PC-9 (cell line): ENCODE measurements around the gene TGM2. TPM values are rescaled to one million over a fixed set of nuclear protein-coding genes. Genes with fewer than 3 reads are reported as not detected.

Experiments used
- BruUV-seq: library from RNA; stranded (reverse); fragments of 400-500 nt; replicated peaks from 2 replicates; lab custom pipeline; 2021; lab: Mats Ljungman, UMichigan
- CTCF ChIA-PET: fragments of 300-600 bp; sonication (Branson Sonifier 250); formaldehyde crosslinking; loops from one replicate; lab custom pipeline; 2022; ENCODE audit warnings: antibody characterized with exemption; lab: Charles Lee
- POLR2A ChIA-PET: fragments of 300-600 bp; sonication (Branson Sonifier 250); formaldehyde crosslinking; loops from one replicate; lab custom pipeline; 2022; ENCODE audit warnings: antibody characterized with exemption; ENCODE audit not compliant: unreplicated experiment; lab: Charles Lee
- DNase-seq, 2 experiments: peaks; one replicate each; pipeline versions ENCODE4 v3.0.0 to v3.0.0-alpha.2; 2015 to 2022; ENCODE audit warnings: mixed read lengths in 1 of 2
- H2AFZ ChIP-seq: fragments of 200-600 bp; sonication (generic); 2 replicates; pipeline ENCODE4 v1.8.1; 2017; ENCODE audit warnings: antibody characterized with exemption
- H3F3A ChIP-seq: fragments of 200-600 bp; sonication (generic); 2 replicates; pipeline ENCODE4 v1.8.1; 2017; ENCODE audit warnings: antibody characterized with exemption, mild to moderate bottlenecking, low read depth; ENCODE audit not compliant: insufficient read depth
- H3K27ac ChIP-seq: fragments of 200-600 bp; sonication (generic); 2 replicates; pipeline ENCODE4 v1.6.1; 2016; ENCODE audit warnings: mixed run types
- H3K27me3 ChIP-seq: fragments of 200-600 bp; sonication (generic); 2 replicates; pipeline ENCODE4 v1.6.1; 2016; ENCODE audit warnings: low read depth, mixed run types; ENCODE audit not compliant: insufficient read depth
- H3K36me3 ChIP-seq: fragments of 200-600 bp; sonication (generic); 2 replicates; pipeline ENCODE4 v1.6.1; 2016; ENCODE audit warnings: low read depth, mixed run types
- H3K4me1 ChIP-seq: fragments of 200-600 bp; sonication (generic); replicated peaks from 2 replicates; pipeline ENCODE4 v1.6.1; 2016; ENCODE audit warnings: mixed run types; ENCODE audit not compliant: insufficient read depth
- H3K4me2 ChIP-seq: fragments of 200-600 bp; sonication (generic); 2 replicates; pipeline ENCODE4 v1.6.1; 2017; ENCODE audit warnings: mixed run types
- H3K4me3 ChIP-seq: fragments of 200-600 bp; sonication (generic); 2 replicates; pipeline ENCODE4 v1.6.1; 2016; ENCODE audit warnings: mixed run types
- H3K79me2 ChIP-seq: fragments of 200-600 bp; sonication (generic); 2 replicates; pipeline ENCODE4 v1.6.1; 2017; ENCODE audit warnings: low read depth, mixed run types
- H3K9me2 ChIP-seq: fragments of 200-600 bp; sonication (generic); 2 replicates; pipeline ENCODE4 v1.8.1; 2017; ENCODE audit warnings: mild to moderate bottlenecking; ENCODE audit not compliant: insufficient read depth
- H3K9me3 ChIP-seq: fragments of 200-600 bp; sonication (generic); 2 replicates; pipeline ENCODE4 v1.8.1; 2016; ENCODE audit warnings: low read depth; ENCODE audit not compliant: insufficient read depth
- H4K20me1 ChIP-seq: fragments of 200-600 bp; sonication (generic); 2 replicates; pipeline ENCODE4 v1.8.1; 2017; ENCODE audit not compliant: insufficient read depth
- CTCF ChIP-seq: fragments of 200-600 bp; sonication (generic); conservative IDR thresholded peaks from 2 replicates; pipeline ENCODE4 v1.6.1; 2017; ENCODE audit warnings: mixed run types, antibody characterized with exemption, mild to moderate bottlenecking, moderate library complexity
- EZH2 ChIP-seq: fragments of 200-600 bp; sonication (generic); IDR thresholded peaks from 2 replicates; pipeline ENCODE4 v1.8.0; 2017; ENCODE audit warnings: antibody characterized with exemption, low read depth
- intact Hi-C: fragments of 100-400 bp; cut with micrococcal nuclease; formaldehyde crosslinking; loops from one replicate; pipeline ENCODE4 v1.10.0; 2022; ENCODE audit not compliant: unreplicated experiment
- total RNA-seq: library from RNA; stranded (reverse); gene quantifications from 2 replicates; pipeline ENCODE4 v1.2.3, GENCODE V29; 2021

TGM2 gene
- total RNA-seq, 1 experiment from 2014 or later = 333 TPM

GRCh38 chr20:38162149-38162548, 2.9 kb downstream of the TGM2 start:
- TF ChIP-seq EZH2 (no peak), CTCF (no peak)
- CTCF ChIA-PET = no interaction called here
- peaks cover 44% of the 10 kb centered on the region for H4K20me1 ChIP-seq
- H3K4me3 ChIP-seq = peak overlapping the region; percentile 98; the same call in 1 of the 2 replicates
- H3K9me2 ChIP-seq = no peaks in the 10 kb centered on the region
- peaks cover 51% of the 10 kb centered on the region for H3K4me1 ChIP-seq
- H3K9me3 ChIP-seq = no peaks in the 10 kb centered on the region
- intact Hi-C loops = loop anchor here (10.0 kb wide), 2 partner anchors 257 to 597 kb away; partner anchors contain the start of gene VSTM2L
- no peak overlapping the region for H2AFZ ChIP-seq
- no TSS peak for BruUV-seq
- peak overlapping the region; percentile 98 for H3K4me2 ChIP-seq
- POLR2A ChIA-PET = interaction anchor here (0.7 kb wide), 1 partner anchor 53 kb away, joined by 3 read pairs; no protein-coding TSS in a partner anchor
- no peaks in the 10 kb centered on the region for H3K27me3 ChIP-seq
- peaks cover 82% of the 10 kb centered on the region for H3K79me2 ChIP-seq
- H3F3A ChIP-seq = peaks cover 67% of the 10 kb centered on the region
- H3K27ac ChIP-seq = peak overlapping the region; percentile 17; the same call in 1 of the 2 replicates
- DNase-seq = no peak
- peaks cover 66% of the 10 kb centered on the region for H3K36me3 ChIP-seq

GRCh38 chr20:38161412-38161774, 3.7 kb downstream of the TGM2 start:
- ChIA-PET POLR2A (interaction anchor here (0.7 kb wide), 2 partner anchors 23 to 52 kb away, joined by 3 read pairs; no protein-coding TSS in a partner anchor), CTCF (no interaction called here)
- peaks cover 44% of the 10 kb centered on the region for H4K20me1 ChIP-seq
- H3K4me3 ChIP-seq = no peak overlapping the region
- H3K4me1 ChIP-seq = peaks cover 45% of the 10 kb centered on the region
- H3K79me2 ChIP-seq = peaks cover 82% of the 10 kb centered on the region
- H2AFZ ChIP-seq = no peak overlapping the region
- peaks cover 60% of the 10 kb centered on the region for H3F3A ChIP-seq
- no peak for DNase-seq
- TF ChIP-seq CTCF (no peak), EZH2 (no peak)
- H3K9me3 ChIP-seq = no peaks in the 10 kb centered on the region
- H3K4me2 ChIP-seq = peak overlapping the region; percentile 98; the same call in 1 of the 2 replicates
- 0 out of 2 replicates have a peak overlapping the region, but pooled peaks have one; percentile 17 for H3K27ac ChIP-seq
- peaks cover 69% of the 10 kb centered on the region for H3K36me3 ChIP-seq
- BruUV-seq = no TSS peak
- H3K9me2 ChIP-seq = no peaks in the 10 kb centered on the region
- no peaks in the 10 kb centered on the region for H3K27me3 ChIP-seq
- intact Hi-C loops = loop anchor here (10.0 kb wide), 2 partner anchors 257 to 597 kb away; partner anchors contain the start of gene VSTM2L

GRCh38 chr20:38159957-38160756, 4.9 kb downstream of the TGM2 start:
- peak overlapping the region; percentile 31; the same call in 1 of the 2 replicates for H3K4me2 ChIP-seq
- no peak overlapping the region for H2AFZ ChIP-seq
- POLR2A ChIA-PET = no interaction called here
- H3K9me2 ChIP-seq = no peaks in the 10 kb centered on the region
- intact Hi-C loops = loop anchor here (10.0 kb wide), 2 partner anchors 255 to 595 kb away; partner anchors contain the start of gene VSTM2L
- H4K20me1 ChIP-seq = peaks cover 44% of the 10 kb centered on the region
- CTCF ChIA-PET = no interaction called here
- no peak for TF ChIP-seq CTCF
- no peak for TF ChIP-seq EZH2
- H3K27me3 ChIP-seq = no peaks in the 10 kb centered on the region
- DNase-seq = no peak
- H3K79me2 ChIP-seq = peaks cover 77% of the 10 kb centered on the region
- no peak overlapping the region; the same call in 1 of the 2 replicates for H3K4me3 ChIP-seq
- BruUV-seq = no TSS peak
- no peaks in the 10 kb centered on the region for H3K9me3 ChIP-seq
- H3K27ac ChIP-seq = 0 out of 2 replicates have a peak overlapping the region, but pooled peaks have one; percentile 18
- peaks cover 39% of the 10 kb centered on the region for H3K4me1 ChIP-seq
- H3K36me3 ChIP-seq = peaks cover 80% of the 10 kb centered on the region
- peaks cover 71% of the 10 kb centered on the region for H3F3A ChIP-seq
